Measurements from ENCODE around the gene EPB42.

DNA sequence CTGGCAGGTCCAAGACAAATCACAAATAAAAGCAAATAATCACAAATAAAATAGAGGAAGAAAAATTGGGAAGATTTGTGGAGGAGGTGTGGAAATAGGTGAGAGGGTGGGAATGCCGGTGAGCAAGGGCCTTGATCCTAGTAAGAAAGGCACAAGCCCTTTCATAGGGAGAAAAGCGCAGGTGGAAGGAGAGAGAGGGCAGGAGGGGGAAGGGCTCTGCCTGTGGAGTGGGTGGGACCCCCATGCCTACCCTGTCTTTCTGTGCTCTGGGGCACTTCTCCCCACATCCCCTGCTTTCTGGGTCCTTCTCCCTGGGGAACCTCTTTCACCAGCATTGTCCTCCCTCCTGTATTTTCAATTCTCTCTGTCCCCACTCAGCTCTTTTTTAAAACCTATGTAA is 46.6 kb upstream of the EPB42 start:
- TF ChIP-seq, protein P1, sequence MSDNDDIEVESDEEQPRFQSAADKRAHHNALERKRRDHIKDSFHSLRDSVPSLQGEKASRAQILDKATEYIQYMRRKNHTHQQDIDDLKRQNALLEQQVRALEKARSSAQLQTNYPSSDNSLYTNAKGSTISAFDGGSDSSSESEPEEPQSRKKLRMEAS (IDR thresholded peaks at IDR 0.05) = no peak
- TF ChIP-seq CEBPB (IDR thresholded peaks at IDR 0.05; ENCODE audit: low read depth) (no peak), POLR2AphosphoS5 (IDR thresholded peaks at IDR 0.05; ENCODE audit: low read depth, low read length) (no peak)
- TF ChIP-seq, protein P2, sequence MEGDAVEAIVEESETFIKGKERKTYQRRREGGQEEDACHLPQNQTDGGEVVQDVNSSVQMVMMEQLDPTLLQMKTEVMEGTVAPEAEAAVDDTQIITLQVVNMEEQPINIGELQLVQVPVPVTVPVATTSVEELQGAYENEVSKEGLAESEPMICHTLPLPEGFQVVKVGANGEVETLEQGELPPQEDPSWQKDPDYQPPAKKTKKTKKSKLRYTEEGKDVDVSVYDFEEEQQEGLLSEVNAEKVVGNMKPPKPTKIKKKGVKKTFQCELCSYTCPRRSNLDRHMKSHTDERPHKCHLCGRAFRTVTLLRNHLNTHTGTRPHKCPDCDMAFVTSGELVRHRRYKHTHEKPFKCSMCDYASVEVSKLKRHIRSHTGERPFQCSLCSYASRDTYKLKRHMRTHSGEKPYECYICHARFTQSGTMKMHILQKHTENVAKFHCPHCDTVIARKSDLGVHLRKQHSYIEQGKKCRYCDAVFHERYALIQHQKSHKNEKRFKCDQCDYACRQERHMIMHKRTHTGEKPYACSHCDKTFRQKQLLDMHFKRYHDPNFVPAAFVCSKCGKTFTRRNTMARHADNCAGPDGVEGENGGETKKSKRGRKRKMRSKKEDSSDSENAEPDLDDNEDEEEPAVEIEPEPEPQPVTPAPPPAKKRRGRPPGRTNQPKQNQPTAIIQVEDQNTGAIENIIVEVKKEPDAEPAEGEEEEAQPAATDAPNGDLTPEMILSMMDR (IDR thresholded peaks at IDR 0.05 in 2 of 3, conservative IDR thresholded peaks at IDR 0.05 in 1 of 3; ENCODE audit: borderline replicate concordance in 1 of 3, insufficient read depth in 1 of 3, low read depth in 2 of 3, low read length in 2 of 3) = no peak

Data from HCT116 (cell line).